Stimulated activated CD4-positive, alpha-beta T cell treated with anti-CD3 and anti-CD28 coated beads, TNF-alpha, amount 100 ng/mL, for 1 hour (primary cell): Measurements from ENCODE around the gene ANKRD50.

Experiments used
- DNase-seq, 3 donors: peaks; one replicate each; pipeline ENCODE4 v3.0.0-alpha.2; 2020; ENCODE audit warnings: low read depth in 3 of 3, low spot score in 1 of 3

ANKRD50 gene

DNA sequence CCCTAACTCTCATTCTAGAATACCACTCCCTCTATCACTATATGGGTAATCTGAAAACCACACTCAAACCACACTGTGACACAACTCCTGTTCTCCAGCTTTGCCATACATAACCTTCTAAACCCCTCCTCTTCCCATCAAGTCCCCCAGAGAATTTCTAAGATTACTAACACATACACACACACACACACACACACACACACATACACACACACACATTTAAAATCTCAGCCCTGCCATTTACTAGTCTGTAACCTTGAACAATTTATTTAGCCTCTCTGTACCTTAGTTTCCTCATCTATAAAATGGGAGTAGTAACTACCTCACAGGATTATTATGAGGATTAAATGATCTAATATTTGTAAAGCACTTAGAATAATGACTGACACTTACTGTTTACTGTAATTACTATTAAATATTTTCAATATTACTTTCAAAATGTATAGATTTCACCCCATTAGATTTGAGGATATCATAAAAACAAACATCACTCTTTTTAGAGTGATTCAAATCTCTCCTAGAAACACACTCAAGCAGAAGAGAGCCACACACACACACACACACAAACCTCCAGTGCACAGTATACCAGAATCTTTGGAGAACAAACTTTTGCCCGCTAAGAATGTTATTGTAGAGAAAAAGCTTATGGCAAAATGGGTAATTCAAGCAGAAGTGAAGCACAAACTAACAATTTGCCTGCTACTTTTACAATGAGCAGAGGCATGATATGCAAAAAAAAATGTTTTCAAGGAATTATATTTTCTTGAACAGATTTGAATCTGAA is 3.8 kb downstream of the ANKRD50 start:
- no peak for DNase-seq

DNA sequence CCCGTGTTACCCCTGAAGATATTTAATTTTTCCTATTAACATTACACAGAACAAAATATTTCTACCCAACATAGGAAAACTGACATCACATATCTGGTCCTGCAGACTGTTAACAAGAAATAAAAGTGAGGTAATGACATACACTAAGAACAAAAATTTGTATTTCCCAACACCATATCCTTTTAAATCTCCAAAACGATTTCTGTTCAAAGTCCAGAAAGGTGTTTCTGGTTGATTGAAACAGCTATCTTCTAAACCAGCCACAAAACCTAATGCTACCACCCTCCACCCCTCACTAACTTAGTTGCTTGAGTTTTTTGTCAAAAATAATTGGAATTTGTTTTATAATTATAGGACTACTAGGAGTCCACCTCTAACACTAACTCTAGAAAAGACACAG is 7.1 kb downstream of the ANKRD50 start:
- DNase-seq: no peak

DNA sequence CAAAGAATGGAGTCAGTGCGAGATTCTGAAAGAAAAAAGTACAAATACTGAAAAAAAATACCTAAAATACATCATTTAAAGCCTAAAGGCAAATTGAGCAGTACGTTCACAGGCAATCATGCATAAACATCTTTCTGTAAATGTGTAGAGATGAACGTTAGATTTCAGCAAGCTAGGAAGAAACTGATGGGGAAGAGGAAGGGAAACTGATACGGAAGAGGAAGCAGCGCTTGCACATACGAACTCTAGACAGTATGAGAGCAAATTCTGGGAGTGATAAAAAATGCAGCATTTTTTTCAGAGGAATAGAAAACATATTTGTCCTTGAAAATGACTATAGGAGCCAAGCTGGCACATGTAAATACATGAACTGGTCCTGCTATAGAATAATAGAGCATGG is 9.4 kb downstream of the ANKRD50 start:
- no peak for DNase-seq

DNA sequence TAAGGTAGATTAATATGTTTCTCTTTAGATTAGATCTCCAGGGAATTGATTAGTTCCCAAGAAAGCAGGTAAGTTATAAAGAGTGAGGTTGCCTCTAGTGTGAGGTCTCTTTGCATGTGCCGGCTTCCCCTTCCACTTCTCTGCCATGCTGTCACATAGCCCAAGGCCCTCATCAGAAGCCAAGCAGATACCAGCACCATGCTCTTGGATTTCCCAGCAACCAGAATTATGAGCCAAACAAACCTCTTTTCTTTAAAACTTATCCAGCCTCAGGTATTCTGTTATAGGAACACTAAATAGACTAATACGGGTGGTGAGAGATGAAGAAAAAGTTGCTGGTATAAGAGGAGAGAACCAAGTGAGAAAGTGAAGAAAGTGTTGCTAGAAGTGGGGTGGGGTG is 15.1 kb downstream of the ANKRD50 start:
- DNase-seq: no peak

DNA sequence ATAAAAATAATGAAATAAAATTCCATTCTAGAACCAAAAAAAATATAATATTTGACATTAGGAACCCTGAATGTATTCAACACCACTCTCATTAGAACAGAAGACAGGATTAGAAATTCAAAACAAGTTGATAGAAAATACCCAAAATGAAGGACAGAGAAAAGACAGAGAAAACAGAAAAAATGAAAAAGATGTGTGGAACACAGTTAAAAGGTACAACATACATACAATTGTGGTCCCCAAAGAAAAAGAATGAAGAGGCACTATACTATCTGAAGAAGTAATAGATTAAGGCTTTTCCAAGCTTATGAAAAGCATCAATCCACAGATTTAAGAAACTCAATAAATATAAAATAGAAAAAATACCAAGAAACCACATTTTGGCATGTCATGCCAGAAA is 16.4 kb downstream of the ANKRD50 start:
- no peak for DNase-seq

DNA sequence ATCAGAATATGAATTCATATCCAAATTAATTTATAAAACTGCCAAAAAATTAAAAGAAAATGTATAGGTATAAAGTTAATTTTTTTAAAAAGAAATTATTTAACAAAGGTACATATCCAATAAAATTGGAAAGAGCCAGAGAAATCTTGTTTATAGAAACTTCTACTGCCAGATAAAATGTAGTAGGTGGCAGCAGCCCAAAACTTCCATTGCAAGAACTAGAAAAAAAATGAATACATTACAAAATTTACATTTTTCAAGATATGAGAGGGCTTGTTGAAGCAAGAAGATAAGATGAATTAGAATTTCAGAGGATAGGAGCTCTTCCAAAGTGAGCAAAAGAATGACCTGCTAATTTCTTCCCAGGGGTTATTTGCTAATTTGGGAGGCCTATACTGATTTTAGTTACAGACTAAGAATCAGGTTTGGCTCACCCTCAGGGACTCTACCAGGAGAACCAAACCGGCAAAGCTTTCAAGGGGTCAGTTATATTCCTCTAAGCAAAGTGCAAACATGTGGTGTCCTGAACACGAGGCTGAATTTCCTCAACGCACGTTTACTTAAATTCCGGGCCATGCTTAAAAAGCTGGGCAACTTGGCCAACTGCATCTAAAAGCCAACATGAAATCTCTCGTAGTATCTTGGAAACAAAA is 17.5 kb downstream of the ANKRD50 start:
- no peak for DNase-seq

DNA sequence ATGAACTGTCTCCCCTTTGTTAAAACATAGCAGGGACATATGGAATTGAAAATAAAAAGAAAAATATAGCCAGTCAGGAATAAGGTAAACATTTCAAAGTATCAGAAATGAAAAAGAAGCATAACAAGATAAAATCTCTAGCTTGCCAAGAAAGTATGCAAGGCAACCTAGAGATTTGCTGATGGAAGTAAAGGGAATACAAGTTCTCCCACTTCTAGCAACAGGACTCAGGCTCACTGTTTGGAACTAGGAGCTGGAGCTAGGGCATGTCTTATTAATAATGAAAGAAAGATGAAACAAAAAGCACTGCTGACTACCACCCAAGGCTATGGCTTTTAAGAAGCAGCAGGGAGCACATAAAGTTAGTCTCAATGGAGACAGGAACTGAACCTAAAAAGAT is 18.2 kb downstream of the ANKRD50 start:
- DNase-seq: no peak

DNA sequence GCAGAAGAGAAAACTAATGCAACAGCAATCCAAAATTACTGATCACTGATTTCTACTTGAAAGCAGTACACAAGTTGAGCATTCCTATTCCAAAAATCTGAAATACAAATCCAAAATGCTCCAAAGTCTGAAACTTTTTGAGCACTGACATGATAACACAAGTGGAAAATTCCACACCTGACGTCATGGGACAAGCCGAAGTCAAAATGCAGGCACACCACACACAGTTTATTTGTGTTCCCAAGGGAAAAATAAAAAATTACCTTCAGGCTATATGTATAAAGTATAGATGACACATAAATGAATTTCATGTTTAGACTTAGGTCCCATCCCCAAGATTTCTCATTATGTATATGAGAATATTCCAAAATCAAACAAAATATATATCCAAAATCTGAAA is 20.7 kb downstream of the ANKRD50 start:
- no peak for DNase-seq

DNA sequence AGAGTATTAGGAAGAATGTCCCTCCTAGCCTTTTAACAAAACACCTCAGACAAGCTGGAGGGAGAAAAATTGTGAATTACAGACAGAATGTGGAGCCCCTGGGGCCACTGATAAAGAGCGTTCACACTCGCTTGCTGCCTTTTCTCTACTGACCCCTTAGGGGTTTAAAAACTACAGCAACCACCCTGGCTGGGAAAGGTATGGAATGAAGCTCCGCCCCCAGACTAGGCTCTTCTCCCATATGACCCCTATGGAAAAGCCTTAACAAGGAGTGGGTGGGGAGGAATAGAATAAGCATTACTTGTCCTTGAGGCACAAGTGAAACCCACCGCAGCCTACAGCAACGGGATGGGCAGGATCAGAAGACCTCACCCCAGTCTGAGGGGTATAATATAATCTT is 26.3 kb downstream of the ANKRD50 start:
- DNase-seq: no peak

DNA sequence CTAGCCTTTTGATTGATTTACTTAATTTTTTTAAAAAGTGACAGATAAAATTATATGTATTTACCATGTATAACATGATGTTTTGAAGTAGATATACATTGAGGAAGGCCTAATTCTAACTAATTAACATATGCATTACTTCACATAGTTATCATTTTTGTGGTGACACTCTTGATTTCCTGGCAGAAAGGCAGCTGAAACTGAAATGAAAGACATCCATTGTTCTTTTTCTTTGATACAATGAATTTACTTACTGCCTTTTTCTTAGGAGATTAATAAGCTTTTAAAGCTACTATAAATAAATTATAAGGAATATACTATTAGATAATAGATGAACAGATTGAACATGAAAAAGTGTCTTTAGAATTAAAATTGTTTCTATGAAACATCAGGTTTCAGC is 26.7 kb downstream of the ANKRD50 start:
- no peak for DNase-seq

DNA sequence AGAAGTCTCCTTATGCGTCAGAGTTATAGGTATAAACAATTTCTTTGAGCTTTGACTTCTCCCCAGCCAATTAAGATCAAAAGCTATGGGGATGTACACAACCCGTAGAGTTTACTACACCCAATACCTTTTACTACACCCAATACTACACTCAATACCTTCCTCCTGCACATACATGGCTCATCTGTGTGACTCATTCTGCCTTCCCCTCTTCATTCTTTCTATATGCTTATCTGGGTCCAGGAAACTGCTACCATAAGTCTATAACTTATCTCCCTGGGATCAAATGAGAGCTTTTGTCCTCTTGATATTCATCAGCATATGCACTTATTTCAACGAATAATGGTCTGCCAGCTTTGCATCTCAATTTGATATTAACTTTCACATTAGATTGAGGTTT is 28.2 kb downstream of the ANKRD50 start:
- DNase-seq: no peak

DNA sequence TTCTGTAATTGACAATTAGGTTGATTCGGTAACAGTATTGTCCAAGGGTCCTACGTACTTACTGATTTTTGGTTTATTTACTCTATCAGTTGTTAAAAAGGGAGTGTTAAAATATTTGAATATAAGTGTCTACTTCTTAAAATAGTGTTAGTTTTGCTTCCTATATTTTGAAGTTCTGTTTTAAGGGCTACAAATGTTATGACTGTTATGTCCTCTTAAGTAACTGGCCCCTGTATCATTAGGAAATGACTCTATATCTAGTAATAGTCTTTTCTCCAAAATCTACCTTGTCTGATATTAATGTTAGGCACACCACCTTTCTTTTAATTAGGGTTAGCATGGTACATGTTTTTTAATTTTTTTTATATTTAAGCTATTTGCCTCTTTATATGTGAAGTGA is 30.1 kb downstream of the ANKRD50 start:
- no peak for DNase-seq

DNA sequence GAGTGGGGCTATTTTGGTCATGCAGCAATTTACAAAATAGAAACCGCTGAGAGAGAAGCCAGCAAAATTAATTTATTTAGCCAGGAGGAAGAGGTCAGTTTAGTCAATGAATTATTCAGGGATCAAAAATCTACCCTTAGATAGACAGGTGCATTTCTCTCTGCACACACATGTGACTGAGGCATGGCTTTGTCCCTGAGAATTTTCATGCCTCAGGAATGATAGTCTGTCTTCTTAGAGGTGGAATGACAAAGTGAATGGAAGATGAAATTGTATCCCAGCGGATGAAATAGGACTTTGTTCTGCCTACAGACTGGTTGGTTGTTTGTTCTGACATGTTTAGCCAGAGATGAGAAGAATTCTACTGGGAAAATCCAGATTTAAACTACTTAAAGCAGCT is 46.0 kb downstream of the ANKRD50 start:
- DNase-seq: no peak

DNA sequence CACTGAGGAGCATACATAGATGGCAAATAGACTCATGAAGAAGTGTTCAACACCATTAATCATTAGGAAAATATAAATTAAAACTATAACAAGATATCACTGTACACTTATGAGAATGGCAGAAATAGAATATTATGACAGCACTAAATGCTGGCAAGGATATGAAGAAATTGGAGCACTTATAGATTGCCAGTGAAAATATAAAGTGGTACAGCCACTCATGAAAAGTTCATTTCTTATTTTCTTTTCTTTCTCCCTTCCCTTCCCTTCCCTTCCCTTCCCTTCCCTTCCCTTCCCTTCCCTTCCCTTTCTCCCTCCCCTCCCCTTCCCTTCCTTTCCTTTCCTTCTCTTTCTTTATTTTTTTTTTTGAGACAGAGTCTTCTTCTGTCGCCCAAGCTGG is 53.7 kb downstream of the ANKRD50 start:
- no peak for DNase-seq

DNA sequence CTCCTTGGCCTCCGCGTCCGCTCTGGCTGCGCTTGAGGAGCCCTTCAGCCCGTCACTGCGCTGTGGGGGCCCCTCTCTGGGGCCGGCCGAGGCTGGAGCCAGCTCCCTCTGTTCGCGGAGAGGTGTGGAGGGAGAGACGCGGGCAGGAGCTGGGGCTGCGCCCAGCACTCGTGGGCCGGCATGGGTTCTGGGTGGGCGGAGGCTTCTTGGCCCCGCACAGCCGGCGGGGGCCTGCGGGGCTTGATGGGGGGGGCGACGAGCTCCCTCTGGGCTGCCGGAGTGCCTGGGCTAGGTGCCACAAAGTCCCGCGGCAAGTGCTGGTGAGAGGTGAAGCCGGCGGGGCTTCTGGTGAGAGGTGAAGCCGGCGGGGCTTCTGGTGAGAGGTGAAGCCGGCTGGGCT is 61.9 kb downstream of the ANKRD50 start:
- no peak for DNase-seq

DNA sequence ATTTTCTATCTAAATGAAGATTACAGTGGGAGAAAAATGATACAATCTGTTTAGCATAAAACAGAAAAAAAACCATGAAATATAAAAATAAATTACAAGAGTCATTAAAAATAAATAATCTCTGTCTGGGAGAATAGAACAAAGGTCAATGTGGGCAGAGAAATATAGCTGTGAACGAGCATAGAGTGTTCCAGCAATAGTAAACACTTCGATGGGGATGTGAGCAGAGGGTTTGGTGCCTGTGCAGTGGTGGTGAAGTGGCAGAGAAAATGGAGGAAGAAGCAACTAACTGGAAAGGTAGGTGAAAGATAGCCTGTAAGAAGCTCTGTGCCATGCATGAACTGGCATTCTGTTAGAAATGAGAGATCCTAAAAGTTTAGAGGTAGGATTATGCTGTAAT is 64.9 kb downstream of the ANKRD50 start:
- no peak for DNase-seq

DNA sequence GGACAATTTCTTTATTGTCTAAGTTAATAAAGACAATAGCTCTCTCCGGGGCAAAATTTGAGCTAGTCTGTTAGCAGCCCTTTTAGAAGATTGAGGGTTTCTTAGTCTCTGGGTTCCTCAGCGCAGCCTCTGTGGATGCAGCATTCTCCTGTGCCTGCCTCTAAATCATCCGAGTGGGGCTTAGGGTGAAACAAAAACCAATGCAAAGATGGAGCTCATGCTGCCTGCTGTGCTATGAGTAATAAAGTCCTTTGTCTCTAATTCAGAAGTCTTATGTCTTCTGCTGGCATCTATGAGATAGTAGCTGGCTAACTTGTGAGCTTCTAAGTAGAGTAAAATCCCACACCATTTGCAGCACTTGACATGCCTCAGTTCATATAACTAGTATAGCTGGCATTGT is 67.9 kb downstream of the ANKRD50 start:
- DNase-seq: no peak

DNA sequence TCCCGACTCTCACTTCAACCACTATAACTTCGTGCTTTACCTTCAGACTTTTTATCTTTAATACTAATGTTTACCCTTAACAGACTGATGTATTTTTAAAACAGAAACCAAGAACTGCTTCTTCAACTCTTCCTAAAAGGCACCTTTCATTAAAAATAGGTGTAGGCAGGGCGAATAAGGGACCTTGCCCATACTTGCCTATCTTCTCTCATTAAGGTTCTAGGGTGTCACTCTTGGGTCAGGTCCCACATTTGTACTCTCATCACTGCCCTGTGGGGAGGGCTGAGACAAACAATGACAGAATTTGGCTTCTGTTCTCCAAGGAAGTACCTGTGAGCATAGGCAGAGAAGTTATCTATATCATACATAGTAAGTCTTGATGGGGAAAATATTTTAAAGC is 69.7 kb downstream of the ANKRD50 start:
- DNase-seq: no peak

DNA sequence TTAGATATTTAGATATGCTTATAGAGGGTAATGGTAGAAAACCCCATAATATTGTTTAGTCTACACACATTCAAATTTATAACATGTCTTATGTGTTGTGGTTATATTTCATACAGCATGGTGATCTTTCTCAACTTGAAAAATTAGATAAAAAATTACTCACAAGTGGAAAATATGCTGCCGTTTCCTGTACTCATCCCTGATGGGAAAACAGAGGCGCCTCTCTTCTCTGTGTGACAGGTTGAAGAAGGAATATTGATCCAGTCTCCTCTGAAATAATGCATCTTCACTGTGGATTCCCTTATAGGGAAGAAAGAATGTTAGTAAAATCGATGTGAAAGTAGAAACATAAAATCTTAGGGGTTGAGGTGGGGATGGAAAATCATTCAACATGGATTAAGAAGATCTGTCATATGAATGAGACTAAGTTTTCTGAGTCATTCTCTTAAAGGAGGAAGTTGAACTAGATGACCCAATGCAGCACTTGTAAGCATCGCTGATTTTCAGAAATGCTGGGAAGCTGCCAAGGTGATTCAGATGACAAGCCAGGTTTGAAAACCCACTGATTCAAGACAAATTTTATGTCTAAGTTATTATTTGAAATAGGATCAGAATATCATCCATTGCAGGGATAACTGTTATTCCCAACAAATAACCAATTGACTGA is 70.7 kb downstream of the ANKRD50 start:
- DNase-seq: no peak

DNA sequence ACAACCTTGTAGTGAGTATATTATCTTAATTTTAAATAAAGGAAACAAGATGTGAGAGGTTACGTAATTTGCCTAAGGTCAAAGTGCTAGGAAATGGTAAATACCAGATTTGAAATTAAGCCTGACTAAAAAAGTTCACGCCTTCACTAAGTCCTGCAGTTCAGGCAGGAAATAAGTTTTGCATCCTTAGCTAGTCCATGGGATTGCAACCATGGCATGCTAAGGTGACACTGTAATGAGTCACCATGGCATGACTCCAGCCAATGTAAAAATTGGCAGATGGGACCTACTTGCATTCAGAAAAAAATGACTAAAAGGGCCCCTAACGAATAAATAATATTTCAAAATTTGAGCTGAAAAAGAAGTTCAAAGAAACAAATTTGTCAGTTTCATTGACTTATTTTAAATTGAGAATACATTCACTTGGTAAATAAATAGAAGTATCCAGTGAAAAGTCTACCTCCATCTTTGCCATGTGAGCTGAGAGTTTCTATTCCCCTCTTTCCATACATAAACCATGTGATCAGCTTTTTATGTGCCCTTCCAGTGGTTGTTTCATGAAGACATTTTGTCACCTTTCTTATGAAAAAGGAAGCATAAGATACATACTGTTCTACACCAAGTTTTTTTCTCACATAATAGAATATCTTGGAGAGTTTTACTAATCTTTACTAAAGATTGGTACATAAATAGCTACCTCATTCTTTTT is 72.4 kb downstream of the ANKRD50 start:
- DNase-seq: no peak

DNA sequence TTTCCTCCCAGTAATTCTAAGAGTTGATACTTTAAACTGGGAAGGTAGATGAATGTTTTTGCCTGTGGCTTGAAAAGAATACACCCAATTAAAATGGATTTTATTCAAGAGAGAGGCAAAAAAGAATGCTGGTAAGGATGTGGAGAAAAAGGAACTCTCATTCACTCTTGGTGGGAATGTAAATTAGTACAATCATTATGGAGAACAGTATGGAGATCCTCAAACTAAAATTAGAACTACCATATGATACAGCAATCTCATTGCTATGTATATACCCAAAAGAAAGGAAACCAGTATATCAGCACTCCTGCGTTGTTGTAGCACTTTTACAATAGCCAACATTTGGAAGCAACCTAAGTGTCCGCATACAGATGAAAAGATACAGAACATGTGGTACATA is 75.2 kb downstream of the ANKRD50 start:
- DNase-seq: no peak

DNA sequence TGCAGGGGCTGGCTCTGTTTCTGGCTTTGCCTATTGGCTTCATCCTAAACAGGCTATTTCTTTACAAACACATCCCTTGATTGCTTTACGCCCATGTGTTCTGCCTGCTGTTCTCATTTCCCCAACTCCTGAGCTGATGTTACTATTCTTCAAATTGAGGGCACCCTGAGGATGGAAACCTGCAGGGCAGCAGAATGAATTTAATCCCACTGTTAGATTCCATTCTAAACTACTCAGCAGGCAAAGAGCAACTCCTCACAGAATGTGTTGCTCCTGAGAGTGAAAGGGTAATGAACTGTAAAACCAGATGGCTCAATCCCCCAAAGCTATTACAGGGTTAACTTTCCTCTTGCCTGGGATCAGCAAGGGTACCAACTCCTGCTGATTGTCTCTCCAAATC is 75.7 kb downstream of the ANKRD50 start:
- no peak for DNase-seq
